Measurements from ENCODE around the gene ZNRD2.

Gene ZNRD2

DNA sequence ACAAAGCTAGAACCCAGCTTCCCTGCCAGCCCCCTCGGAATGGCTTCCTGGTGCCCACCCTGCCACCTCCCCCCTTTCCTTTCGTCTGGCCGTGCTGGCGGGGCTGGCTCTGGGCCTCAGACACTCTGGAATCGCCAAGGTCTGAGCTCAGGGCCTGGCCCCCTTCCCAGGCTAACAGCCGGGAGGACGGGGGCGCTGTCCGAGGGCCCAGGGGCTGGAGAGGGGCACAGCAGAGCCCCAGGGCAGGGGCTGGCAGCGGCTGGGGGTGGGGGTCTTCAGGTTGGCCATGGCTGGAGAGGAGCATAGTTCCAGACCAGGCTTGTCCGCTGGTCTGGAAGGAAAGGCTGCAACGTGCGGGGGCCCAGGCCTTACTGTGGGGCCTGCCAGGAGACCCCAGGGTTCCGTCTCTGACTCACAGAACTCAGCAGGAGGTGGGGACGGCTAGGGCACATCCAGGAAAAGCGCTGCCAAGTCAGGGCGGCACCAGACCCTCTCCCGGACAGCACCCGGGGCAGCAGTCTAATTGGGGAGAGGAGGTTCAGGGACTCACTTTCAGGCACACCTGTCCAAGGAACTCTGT is 11.3 kb upstream of the ZNRD2 start:
- TF ChIP-seq ESRRG (CRISPR knock-in tag; IDR thresholded peaks at IDR 0.05) (no peak), ZFP3 (CRISPR knock-in tag; IDR thresholded peaks at IDR 0.05) (peak; percentile 39; the same call in 1 of the 2 replicates)
- peak; percentile 25 for ATAC-seq

DNA sequence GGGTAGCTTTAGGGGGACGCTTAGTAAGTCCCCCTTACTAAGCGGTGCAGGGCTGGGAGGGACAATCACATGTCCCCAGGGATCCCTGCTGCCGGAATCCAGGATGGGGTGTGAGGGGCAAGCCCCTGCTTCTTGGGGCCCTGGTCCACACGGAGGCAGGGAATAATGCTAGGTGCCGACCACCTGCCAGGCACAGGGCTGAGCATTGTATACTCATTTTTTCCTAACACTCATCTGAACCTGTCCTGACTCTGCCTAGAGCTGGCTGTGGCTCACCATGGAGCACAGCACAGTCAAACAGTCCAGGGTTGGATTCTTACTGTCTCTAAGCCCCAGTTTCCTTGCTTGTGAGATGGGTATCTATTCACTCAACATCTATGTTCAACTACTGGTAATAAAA is 10.7 kb upstream of the ZNRD2 start:
- no peak for TF ChIP-seq PPARA (CRISPR knock-in tag; IDR thresholded peaks at IDR 0.05; ENCODE audit: borderline replicate concordance)
- TF ChIP-seq TCF4 (CRISPR knock-in tag; IDR thresholded peaks at IDR 0.05; ENCODE audit: borderline replicate concordance), result no peak
- TF ChIP-seq ZNF70 (CRISPR knock-in tag; IDR thresholded peaks at IDR 0.05), result no peak
- no peak for TF ChIP-seq TOX (CRISPR knock-in tag; IDR thresholded peaks at IDR 0.05; ENCODE audit: borderline replicate concordance)
- no peak for TF ChIP-seq OSR1 (CRISPR knock-in tag; IDR thresholded peaks at IDR 0.05)
- no peak for TF ChIP-seq TSHZ2 (CRISPR knock-in tag; IDR thresholded peaks at IDR 0.05)
- no peak for TF ChIP-seq ESRRG (CRISPR knock-in tag; IDR thresholded peaks at IDR 0.05)
- TF ChIP-seq, protein P1, sequence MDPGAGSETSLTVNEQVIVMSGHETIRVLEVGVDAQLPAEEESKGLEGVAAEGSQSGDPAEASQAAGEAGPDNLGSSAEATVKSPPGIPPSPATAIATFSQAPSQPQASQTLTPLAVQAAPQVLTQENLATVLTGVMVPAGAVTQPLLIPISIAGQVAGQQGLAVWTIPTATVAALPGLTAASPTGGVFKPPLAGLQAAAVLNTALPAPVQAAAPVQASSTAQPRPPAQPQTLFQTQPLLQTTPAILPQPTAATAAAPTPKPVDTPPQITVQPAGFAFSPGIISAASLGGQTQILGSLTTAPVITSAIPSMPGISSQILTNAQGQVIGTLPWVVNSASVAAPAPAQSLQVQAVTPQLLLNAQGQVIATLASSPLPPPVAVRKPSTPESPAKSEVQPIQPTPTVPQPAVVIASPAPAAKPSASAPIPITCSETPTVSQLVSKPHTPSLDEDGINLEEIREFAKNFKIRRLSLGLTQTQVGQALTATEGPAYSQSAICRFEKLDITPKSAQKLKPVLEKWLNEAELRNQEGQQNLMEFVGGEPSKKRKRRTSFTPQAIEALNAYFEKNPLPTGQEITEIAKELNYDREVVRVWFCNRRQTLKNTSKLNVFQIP (CRISPR knock-in tag; IDR thresholded peaks at IDR 0.05; ENCODE audit: borderline replicate concordance, low read depth), result no peak
- no peak for TF ChIP-seq GLIS3 (CRISPR knock-in tag; IDR thresholded peaks at IDR 0.05)
- TF ChIP-seq CREB5 (CRISPR knock-in tag; IDR thresholded peaks at IDR 0.05; ENCODE audit: low read depth), result no peak
- ATAC-seq, result 0 out of 3 replicates have a peak, but pooled peaks have one; percentile 1

- TF ChIP-seq CSDC2 (CRISPR knock-in tag; IDR thresholded peaks at IDR 0.05) (no peak), ESRRG (CRISPR knock-in tag; IDR thresholded peaks at IDR 0.05) (no peak), CREB5 (CRISPR knock-in tag; IDR thresholded peaks at IDR 0.05; ENCODE audit: low read depth) (no peak), ZNF565 (CRISPR knock-in tag; conservative IDR thresholded peaks at IDR 0.05; ENCODE audit: low read depth) (no peak; the same call in 1 of the 2 replicates), GLIS3 (CRISPR knock-in tag; IDR thresholded peaks at IDR 0.05) (no peak), ZNF70 (CRISPR knock-in tag; IDR thresholded peaks at IDR 0.05) (no peak), ISL1 (CRISPR knock-in tag; IDR thresholded peaks at IDR 0.05) (no peak), ARNTL (CRISPR knock-in tag; IDR thresholded peaks at IDR 0.05; ENCODE audit: borderline replicate concordance, low read depth) (no peak), TOX (CRISPR knock-in tag; IDR thresholded peaks at IDR 0.05; ENCODE audit: borderline replicate concordance) (no peak), BACH2 (CRISPR knock-in tag; IDR thresholded peaks at IDR 0.05; ENCODE audit: borderline replicate concordance) (no peak), ZFP3 (CRISPR knock-in tag; IDR thresholded peaks at IDR 0.05) (no peak), ZC3H10 (CRISPR knock-in tag; IDR thresholded peaks at IDR 0.05) (no peak), ZNF8 (CRISPR knock-in tag; IDR thresholded peaks at IDR 0.05) (no peak), ZFP30 (CRISPR knock-in tag; IDR thresholded peaks at IDR 0.05) (no peak), CSRNP3 (CRISPR knock-in tag; IDR thresholded peaks at IDR 0.05) (no peak), TCF4 (CRISPR knock-in tag; IDR thresholded peaks at IDR 0.05; ENCODE audit: borderline replicate concordance) (no peak), OSR1 (CRISPR knock-in tag; IDR thresholded peaks at IDR 0.05) (no peak), RARB (CRISPR knock-in tag; IDR thresholded peaks at IDR 0.05) (no peak), SNAI2 (CRISPR knock-in tag; IDR thresholded peaks at IDR 0.05) (no peak)
- TF ChIP-seq, protein P1 (CRISPR knock-in tag; IDR thresholded peaks at IDR 0.05; ENCODE audit: borderline replicate concordance, low read depth), result no peak
- peak; percentile 12 for ATAC-seq
These were observed 10.2 kb upstream of the ZNRD2 start for GRCh38 chr11:65559951-65560537.
